ENCODE measurements around the gene PDE8A. TPM values are rescaled to one million over a fixed set of nuclear protein-coding genes. Genes with fewer than 3 reads are reported as not detected.

PDE8A gene
- total and polyA plus RNA-seq, 10 of the 15 experiments (the other 5 are each of a cell fraction or from before 2014, with no cell fraction given), result 6.7 to 69.2 (median 27.2) TPM

DNA sequence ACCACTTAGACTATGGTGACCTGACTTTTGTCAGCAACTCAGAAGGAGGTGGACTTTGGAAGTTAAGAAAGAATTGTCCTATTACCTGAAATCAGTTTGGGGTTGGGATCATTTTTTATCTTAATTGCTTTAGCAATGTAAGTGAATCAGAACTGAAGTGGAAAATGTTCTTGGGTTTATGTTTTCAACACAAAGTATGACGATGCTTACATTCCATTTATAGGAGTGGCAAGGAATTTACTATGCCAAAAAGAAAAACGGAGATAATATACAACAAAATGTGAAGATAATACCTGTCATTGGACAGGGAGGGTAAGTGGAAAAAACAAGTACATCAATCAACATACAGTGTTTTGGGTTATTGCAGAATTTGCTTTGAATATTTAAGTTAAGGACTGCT is 116.1 kb downstream of the PDE8A start (continued):
- TF ChIP-seq SKIL (IDR thresholded peaks at IDR 0.05; ENCODE audit: low read depth, poor library complexity, severe bottlenecking) (no peak), SMAD5 (IDR thresholded peaks at IDR 0.05; ENCODE audit: low read depth) (no peak), HDAC2 (IDR thresholded peaks at IDR 0.05) (no peak), ESRRA (IDR thresholded peaks at IDR 0.05; ENCODE audit: low read length) (no peak), SMAD1 (IDR thresholded peaks at IDR 0.05; ENCODE audit: low read depth, partially characterized antibody) (no peak), PML (IDR thresholded peaks at IDR 0.05; ENCODE audit: low read length) (no peak), CUX1 (IDR thresholded peaks at IDR 0.05; ENCODE audit: insufficient replicate concordance, low read depth, low read length) (no peak)
